GM19438 (cell line): ENCODE measurements around the gene SMIM7.

Source experiments
- ATAC-seq: cut with Tn5 transposase; IDR thresholded peaks from one replicate; pipeline ENCODE4 v1.9.1; 2021; ENCODE audit warnings: low read depth; ENCODE audit not compliant: unreplicated experiment

SMIM7 gene

DNA sequence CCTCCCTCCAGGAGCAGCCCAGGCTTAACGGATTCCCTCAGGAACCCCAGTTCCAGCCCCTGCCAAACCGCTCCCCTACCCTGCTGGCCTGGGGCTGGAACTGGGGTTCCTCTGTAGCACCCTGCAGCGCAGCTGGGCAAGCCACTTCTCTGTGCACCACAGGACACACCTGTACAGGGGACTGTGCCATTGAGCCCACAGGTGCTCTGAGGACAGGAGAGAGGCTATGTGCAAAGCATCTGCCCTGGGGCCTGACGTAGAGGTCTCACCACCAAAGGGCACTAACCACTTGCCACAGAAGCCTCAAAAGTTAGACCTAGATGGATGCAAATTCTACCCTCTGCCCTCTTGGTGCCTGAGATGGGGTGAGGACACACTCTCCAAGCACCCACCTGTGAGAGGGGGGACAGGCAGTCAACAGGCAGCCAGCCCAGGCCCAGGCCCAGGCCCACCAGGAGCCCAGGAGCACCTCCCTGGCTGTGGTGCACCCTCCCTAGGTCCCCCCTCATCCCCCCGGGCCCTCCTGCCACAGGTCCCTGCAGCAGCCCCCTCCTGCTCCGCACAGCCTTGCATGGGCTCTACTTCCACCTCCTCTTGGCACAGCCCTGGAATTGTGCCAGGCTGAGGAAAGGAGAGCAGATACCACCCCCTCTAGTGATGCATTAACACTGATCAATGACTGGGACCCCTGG is 60.1 kb downstream of the SMIM7 start:
- no peak for ATAC-seq

DNA sequence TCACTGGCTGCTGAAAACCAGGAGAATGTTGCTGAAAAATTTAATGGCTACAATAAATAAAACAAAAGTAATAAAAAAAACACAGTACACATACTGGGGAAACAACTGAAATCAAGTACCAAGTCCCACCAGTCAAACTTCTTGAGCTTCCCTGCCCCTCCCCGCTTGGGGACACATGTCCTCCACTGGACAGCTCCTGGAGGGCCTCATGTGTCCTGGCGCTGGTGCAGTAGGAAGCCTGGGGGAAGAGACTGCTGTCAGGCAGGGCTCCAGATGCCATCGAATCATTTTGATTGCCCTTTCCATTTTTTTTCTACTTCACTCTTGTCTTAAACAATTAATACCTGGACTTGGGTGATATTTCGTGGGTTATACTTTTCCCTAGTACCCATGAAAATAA is 61.1 kb downstream of the SMIM7 start:
- no peak for ATAC-seq

DNA sequence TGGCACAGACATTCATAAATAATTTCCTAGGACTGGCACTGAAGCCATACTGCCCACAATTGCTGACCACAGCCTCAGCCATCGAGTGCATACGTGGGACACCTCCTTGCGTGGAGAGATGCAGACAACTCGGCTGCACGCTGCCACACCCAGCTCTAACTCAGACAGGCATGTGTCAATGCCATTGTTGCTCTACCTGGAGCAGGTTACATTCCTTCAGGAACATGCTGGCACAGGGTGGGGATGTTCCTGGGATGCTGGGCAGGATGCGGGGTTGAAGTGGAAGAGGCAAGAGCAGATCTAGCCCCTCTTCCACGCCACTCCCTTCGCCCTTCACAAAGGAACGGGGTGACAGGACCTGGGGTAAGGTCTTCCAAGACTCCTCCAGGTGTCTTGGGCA is 63.5 kb downstream of the SMIM7 start:
- ATAC-seq = no peak
